Uterus (tissue), 2 donors: ENCODE results near the gene GALNT3.

Source experiments
- CTCF ChIP-seq, 4 experiments: fragments of 200-600 bp in 2 of 4; fragments of 450-650 bp in 2 of 4; sonication (generic) in 2 of 4; IDR thresholded peaks; one replicate each; pipeline ENCODE4 v1.5.1; 2016 to 2019; ENCODE audit warnings: antibody characterized with exemption in 4 of 4, mild to moderate bottlenecking in 2 of 4, moderate library complexity in 1 of 4
- POLR2A ChIP-seq, 2 donors: fragments of 450-650 bp; IDR thresholded peaks; one replicate each; pipeline ENCODE4 v1.6.1; 2016; ENCODE audit warnings: antibody characterized with exemption in 2 of 2, mild to moderate bottlenecking in 1 of 2, moderate library complexity in 1 of 2

GRCh38 chr2:165716091-165716490 lies 78.0 kb downstream of the GALNT3 start:
- TF ChIP-seq CTCF (IDR thresholded peaks at IDR 0.05): no peak
- TF ChIP-seq POLR2A (IDR thresholded peaks at IDR 0.05): no peak
